ENCODE data around the gene OR2L3.

Gene OR2L3

GRCh38 chr1:248013229-248013710 lies 33.4 kb upstream of the OR2L3 start, which contains the start of gene OR2L5:
Gene OR2L5, plus strand, starts transcription at chr1:248013660. Its CDS starts 8,288 bp downstream, at chr1:248021948.
- no peak within 1 kb of the TSS for H3K27ac ChIP-seq
- no peaks in the 10 kb centered on the region for H3K36me3 ChIP-seq
- H3K9me3 ChIP-seq, result peaks cover 3% of the 10 kb centered on the region
- H3K4me1 ChIP-seq (ENCODE audit: control insufficient read depth in 1 of 2, insufficient read depth in 1 of 2, low read depth in 1 of 2, low read length in 1 of 2), result no peaks in the 10 kb centered on the region
- no peaks in the 10 kb centered on the region for H3K27me3 ChIP-seq
- no peak within 1 kb of the TSS for H3K4me3 ChIP-seq (ENCODE audit: low read depth in 1 of 2, low read length in 1 of 2)
- TF ChIP-seq CTCF (IDR thresholded peaks at IDR 0.05), result no peak

GRCh38 chr1:248015803-248016202 lies 30.8 kb upstream of the OR2L3 start:
- no peak for TF ChIP-seq CTCF (IDR thresholded peaks at IDR 0.05)
- Histone ChIP-seq H3K27me3 (no peaks in the 10 kb centered on the region), H3K9me3 (no peaks in the 10 kb centered on the region), H3K27ac (no peak overlapping the region), H3K4me1 (ENCODE audit: control insufficient read depth in 1 of 2, insufficient read depth in 1 of 2, low read depth in 1 of 2, low read length in 1 of 2) (no peaks in the 10 kb centered on the region), H3K4me3 (ENCODE audit: low read depth in 1 of 2, low read length in 1 of 2) (no peak overlapping the region), H3K36me3 (no peaks in the 10 kb centered on the region)

- no peak for TF ChIP-seq CTCF (IDR thresholded peaks at IDR 0.05)
- no peak within 1 kb of the TSS for H3K4me3 ChIP-seq (ENCODE audit: low read depth in 1 of 2, low read length in 1 of 2)
- no peaks in the 10 kb centered on the region for H3K4me1 ChIP-seq (ENCODE audit: control insufficient read depth in 1 of 2, insufficient read depth in 1 of 2, low read depth in 1 of 2, low read length in 1 of 2)
- no peaks in the 10 kb centered on the region for H3K9me3 ChIP-seq
- no peaks in the 10 kb centered on the region for H3K36me3 ChIP-seq
- H3K27me3 ChIP-seq, result no peaks in the 10 kb centered on the region
- no peak within 1 kb of the TSS for H3K27ac ChIP-seq
These were observed 16.9 kb upstream of the OR2L3 start, which contains the start of gene OR2L2 for GRCh38 chr1:248029770-248030169. Gene OR2L2, plus strand, starts transcription at chr1:248030070. Its CDS starts 8,198 bp downstream, at chr1:248038268.

GRCh38 chr1:248045209-248045608 lies 1.4 kb upstream of the OR2L3 start:
- Histone ChIP-seq H3K27ac (no peak overlapping the region), H3K36me3 (no peaks in the 10 kb centered on the region), H3K9me3 (no peaks in the 10 kb centered on the region), H3K4me3 (ENCODE audit: low read depth in 1 of 2, low read length in 1 of 2) (no peak overlapping the region), H3K4me1 (ENCODE audit: control insufficient read depth in 1 of 2, insufficient read depth in 1 of 2, low read depth in 1 of 2, low read length in 1 of 2) (no peaks in the 10 kb centered on the region), H3K27me3 (no peaks in the 10 kb centered on the region)
- no peak for TF ChIP-seq CTCF (IDR thresholded peaks at IDR 0.05)

- H3K27ac ChIP-seq, result no peak overlapping the region
- no peaks in the 10 kb centered on the region for H3K36me3 ChIP-seq
- H3K4me3 ChIP-seq (ENCODE audit: low read depth in 1 of 2, low read length in 1 of 2), result no peak overlapping the region
- H3K4me1 ChIP-seq (ENCODE audit: control insufficient read depth in 1 of 2, insufficient read depth in 1 of 2, low read depth in 1 of 2, low read length in 1 of 2), result no peaks in the 10 kb centered on the region
- no peaks in the 10 kb centered on the region for H3K9me3 ChIP-seq
- no peaks in the 10 kb centered on the region for H3K27me3 ChIP-seq
- TF ChIP-seq CTCF (IDR thresholded peaks at IDR 0.05), result no peak
These were observed 372 bp downstream of the OR2L3 start for GRCh38 chr1:248047008-248047407.

- no peaks in the 10 kb centered on the region for H3K36me3 ChIP-seq
- H3K4me1 ChIP-seq (ENCODE audit: control insufficient read depth in 1 of 2, insufficient read depth in 1 of 2, low read depth in 1 of 2, low read length in 1 of 2), result no peaks in the 10 kb centered on the region
- no peak overlapping the region for H3K27ac ChIP-seq
- H3K9me3 ChIP-seq, result no peaks in the 10 kb centered on the region
- no peaks in the 10 kb centered on the region for H3K27me3 ChIP-seq
- no peak overlapping the region for H3K4me3 ChIP-seq (ENCODE audit: low read depth in 1 of 2, low read length in 1 of 2)
- no peak for TF ChIP-seq CTCF (IDR thresholded peaks at IDR 0.05)
These were observed 8.0 kb downstream of the OR2L3 start for GRCh38 chr1:248054671-248055070.
